ENCODE measurements around the gene DOK6. TPM values are rescaled to one million over a fixed set of nuclear protein-coding genes. Genes with fewer than 3 reads are reported as not detected.

The DOK6 gene
- total RNA-seq, 2 experiments from 2014 or later, result not detected

DNA sequence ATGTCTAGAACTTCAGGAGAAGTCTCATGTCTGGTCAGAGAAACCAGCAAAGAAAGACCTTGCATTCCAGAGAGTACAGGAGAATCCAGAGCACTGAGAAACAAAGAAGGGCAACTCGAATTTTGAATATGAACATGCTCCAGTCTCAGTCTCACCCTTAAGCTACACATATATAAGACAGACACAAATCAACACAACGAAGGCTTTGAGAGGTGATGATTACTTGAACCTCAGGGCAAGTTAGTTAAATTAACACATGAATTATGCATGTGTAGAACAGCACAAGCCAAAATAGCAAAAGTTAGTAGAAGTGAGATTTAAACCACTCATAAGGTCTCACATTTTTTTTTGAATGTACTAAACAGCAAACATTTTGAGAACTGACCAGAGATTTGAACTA, 29.0 kb upstream of the DOK6 start:
- Histone ChIP-seq H3K4me2 (ENCODE audit: low read length) (no peak overlapping the region), H3K79me2 (ENCODE audit: insufficient read depth, low read depth, low read length) (no peaks in the 10 kb centered on the region), H2AFZ (ENCODE audit: low read length) (no peak overlapping the region), H3K27ac (ENCODE audit: low read depth, low read length, poor library complexity, severe bottlenecking) (no peak overlapping the region), H3K36me3 (ENCODE audit: insufficient read depth, low read length) (no peaks in the 10 kb centered on the region), H3K4me3 (ENCODE audit: low read depth, low read length, poor library complexity, severe bottlenecking) (no peak overlapping the region), H3K9me3 (ENCODE audit: low read length) (no peaks in the 10 kb centered on the region), H3K4me1 (ENCODE audit: insufficient read depth, low read length, poor library complexity, severe bottlenecking) (no peaks in the 10 kb centered on the region), H3K9me2 (ENCODE audit: insufficient read depth, low read length) (no peaks in the 10 kb centered on the region), H4K20me1 (ENCODE audit: insufficient read depth, low read length) (no peaks in the 10 kb centered on the region)
- no peak for DNase-seq (ENCODE audit: low spot score)
- POLR2A ChIA-PET, result no interaction called here
- TF ChIP-seq EZH2phosphoT487 (IDR thresholded peaks at IDR 0.05; ENCODE audit: borderline replicate concordance, low read depth, low read length), result no peak
- TF ChIP-seq, protein P1, sequence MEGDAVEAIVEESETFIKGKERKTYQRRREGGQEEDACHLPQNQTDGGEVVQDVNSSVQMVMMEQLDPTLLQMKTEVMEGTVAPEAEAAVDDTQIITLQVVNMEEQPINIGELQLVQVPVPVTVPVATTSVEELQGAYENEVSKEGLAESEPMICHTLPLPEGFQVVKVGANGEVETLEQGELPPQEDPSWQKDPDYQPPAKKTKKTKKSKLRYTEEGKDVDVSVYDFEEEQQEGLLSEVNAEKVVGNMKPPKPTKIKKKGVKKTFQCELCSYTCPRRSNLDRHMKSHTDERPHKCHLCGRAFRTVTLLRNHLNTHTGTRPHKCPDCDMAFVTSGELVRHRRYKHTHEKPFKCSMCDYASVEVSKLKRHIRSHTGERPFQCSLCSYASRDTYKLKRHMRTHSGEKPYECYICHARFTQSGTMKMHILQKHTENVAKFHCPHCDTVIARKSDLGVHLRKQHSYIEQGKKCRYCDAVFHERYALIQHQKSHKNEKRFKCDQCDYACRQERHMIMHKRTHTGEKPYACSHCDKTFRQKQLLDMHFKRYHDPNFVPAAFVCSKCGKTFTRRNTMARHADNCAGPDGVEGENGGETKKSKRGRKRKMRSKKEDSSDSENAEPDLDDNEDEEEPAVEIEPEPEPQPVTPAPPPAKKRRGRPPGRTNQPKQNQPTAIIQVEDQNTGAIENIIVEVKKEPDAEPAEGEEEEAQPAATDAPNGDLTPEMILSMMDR (conservative IDR thresholded peaks at IDR 0.05; ENCODE audit: low read length), result no peak
- CTCF ChIA-PET (ENCODE audit: unreplicated experiment), result no interaction called here
- BruUV-seq (replicated peaks), result no TSS peak
- intact Hi-C loops (cut with micrococcal nuclease; ENCODE audit: unreplicated experiment), result no loop called here

DNA sequence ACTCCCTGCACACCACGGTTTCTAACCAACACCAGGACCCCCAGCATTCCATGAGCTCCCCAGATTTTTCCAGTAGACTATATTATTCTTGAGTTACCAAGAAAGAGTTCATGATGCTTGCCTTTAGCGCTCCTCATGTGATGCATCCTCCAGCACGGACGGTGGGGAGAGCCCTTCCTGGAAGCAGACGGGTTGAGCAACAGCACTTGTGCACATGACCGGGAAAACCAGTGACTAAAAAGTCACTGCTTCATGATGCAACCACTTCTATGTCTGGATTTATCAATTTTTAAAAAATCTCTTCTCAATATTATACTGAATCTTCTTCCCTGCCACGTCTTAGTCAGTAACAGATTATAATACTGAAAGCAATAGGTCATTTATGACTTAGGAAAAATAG, 20.4 kb upstream of the DOK6 start:
- Histone ChIP-seq H3K4me3 (ENCODE audit: low read depth, low read length, poor library complexity, severe bottlenecking) (no peak overlapping the region), H2AFZ (ENCODE audit: low read length) (no peak overlapping the region), H3K27ac (ENCODE audit: low read depth, low read length, poor library complexity, severe bottlenecking) (no peak overlapping the region), H4K20me1 (ENCODE audit: insufficient read depth, low read length) (no peaks in the 10 kb centered on the region), H3K79me2 (ENCODE audit: insufficient read depth, low read depth, low read length) (no peaks in the 10 kb centered on the region), H3K9me2 (ENCODE audit: insufficient read depth, low read length) (no peaks in the 10 kb centered on the region), H3K4me2 (ENCODE audit: low read length) (no peak overlapping the region), H3K9me3 (ENCODE audit: low read length) (no peaks in the 10 kb centered on the region), H3K36me3 (ENCODE audit: insufficient read depth, low read length) (no peaks in the 10 kb centered on the region), H3K4me1 (ENCODE audit: insufficient read depth, low read length, poor library complexity, severe bottlenecking) (no peaks in the 10 kb centered on the region)
- DNase-seq (ENCODE audit: low spot score), result no peak
- POLR2A ChIA-PET, result no interaction called here
- BruUV-seq (replicated peaks), result no TSS peak
- TF ChIP-seq, protein P1 (conservative IDR thresholded peaks at IDR 0.05; ENCODE audit: low read length), result no peak
- no peak for TF ChIP-seq EZH2phosphoT487 (IDR thresholded peaks at IDR 0.05; ENCODE audit: borderline replicate concordance, low read depth, low read length)
- intact Hi-C loops (cut with micrococcal nuclease; ENCODE audit: unreplicated experiment), result no loop called here
- CTCF ChIA-PET (ENCODE audit: unreplicated experiment), result no interaction called here

DNA sequence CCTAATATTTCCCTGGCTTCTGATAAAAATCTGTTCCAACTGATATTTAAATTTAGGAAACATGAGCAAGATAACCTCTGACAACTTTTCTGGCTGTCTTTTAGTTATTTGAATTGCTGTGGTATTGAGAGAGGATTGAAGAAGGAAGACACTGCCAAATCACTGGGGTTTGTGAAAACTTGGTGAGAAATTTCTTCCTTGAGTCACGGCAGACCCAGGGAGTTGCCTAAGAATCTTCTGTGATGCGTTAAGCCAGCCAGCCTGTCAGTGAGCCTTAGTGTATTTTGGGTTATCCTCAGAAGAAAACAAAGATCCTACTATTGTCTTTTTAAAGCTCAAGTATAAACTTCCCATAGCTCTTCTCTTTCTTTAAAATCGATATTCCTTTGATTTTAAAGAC, 17.5 kb upstream of the DOK6 start:
- no peaks in the 10 kb centered on the region for H3K9me2 ChIP-seq (ENCODE audit: insufficient read depth, low read length)
- no peak for TF ChIP-seq EZH2phosphoT487 (IDR thresholded peaks at IDR 0.05; ENCODE audit: borderline replicate concordance, low read depth, low read length)
- TF ChIP-seq, protein P1 (conservative IDR thresholded peaks at IDR 0.05; ENCODE audit: low read length), result no peak
- intact Hi-C loops (cut with micrococcal nuclease; ENCODE audit: unreplicated experiment), result no loop called here
- DNase-seq (ENCODE audit: low spot score), result no peak
- H3K79me2 ChIP-seq (ENCODE audit: insufficient read depth, low read depth, low read length), result no peaks in the 10 kb centered on the region
- no peaks in the 10 kb centered on the region for H3K4me1 ChIP-seq (ENCODE audit: insufficient read depth, low read length, poor library complexity, severe bottlenecking)
- ChIA-PET CTCF (ENCODE audit: unreplicated experiment) (no interaction called here), POLR2A (interaction anchor here (0.7 kb wide), 1 partner anchor 8 kb away, joined by 3 read pairs; no protein-coding TSS in a partner anchor)
- H3K4me2 ChIP-seq (ENCODE audit: low read length), result no peak overlapping the region
- H3K27ac ChIP-seq (ENCODE audit: low read depth, low read length, poor library complexity, severe bottlenecking), result no peak overlapping the region
- H3K9me3 ChIP-seq (ENCODE audit: low read length), result no peaks in the 10 kb centered on the region
- no peaks in the 10 kb centered on the region for H3K36me3 ChIP-seq (ENCODE audit: insufficient read depth, low read length)
- H3K4me3 ChIP-seq (ENCODE audit: low read depth, low read length, poor library complexity, severe bottlenecking), result no peak overlapping the region
- H4K20me1 ChIP-seq (ENCODE audit: insufficient read depth, low read length), result no peaks in the 10 kb centered on the region
- no peak overlapping the region for H2AFZ ChIP-seq (ENCODE audit: low read length)
- no TSS peak for BruUV-seq (replicated peaks)
